ENCODE measurements around the gene LIPH.

Gene LIPH

GRCh38 chr3:185537369-185537970 is 14.9 kb downstream of the LIPH start:
- DNase-seq, result no peak

- DNase-seq, result no peak
These were observed 17.9 kb downstream of the LIPH start for GRCh38 chr3:185534511-185534910.

- DNase-seq, result no peak
These were observed 19.5 kb downstream of the LIPH start for GRCh38 chr3:185532901-185533300.

- no peak for DNase-seq
These were observed 21.5 kb downstream of the LIPH start for GRCh38 chr3:185530856-185531255.

GRCh38 chr3:185528532-185528931 is 23.9 kb downstream of the LIPH start:
- DNase-seq, result no peak

- no peak for DNase-seq
These were observed 25.0 kb downstream of the LIPH start for GRCh38 chr3:185527364-185527763.

- DNase-seq, result no peak
These were observed 25.9 kb downstream of the LIPH start for GRCh38 chr3:185526349-185526951.

- DNase-seq, result no peak
These were observed 30.8 kb downstream of the LIPH start for GRCh38 chr3:185521349-185522138.

- no peak for DNase-seq
These were observed 33.4 kb downstream of the LIPH start for GRCh38 chr3:185519021-185519420.

GRCh38 chr3:185517387-185518130 is 34.8 kb downstream of the LIPH start:
- no peak for DNase-seq

GRCh38 chr3:185511711-185512110 is 40.7 kb downstream of the LIPH start:
- no peak for DNase-seq

- no peak for DNase-seq
These were observed 43.9 kb downstream of the LIPH start for GRCh38 chr3:185508335-185508991.

- no peak for DNase-seq
These were observed 44.5 kb downstream of the LIPH start for GRCh38 chr3:185507883-185508282.

GRCh38 chr3:185504636-185505035 is 47.8 kb downstream of the LIPH start:
- no peak for DNase-seq

- no peak for DNase-seq
These were observed 48.9 kb downstream of the LIPH start for GRCh38 chr3:185503521-185503920.

- DNase-seq, result no peak
These were observed 49.4 kb downstream of the LIPH start for GRCh38 chr3:185502987-185503386.

- peak; percentile 81 for DNase-seq
These were observed 53.6 kb downstream of the LIPH start, which contains the start of gene TMEM41A for GRCh38 chr3:185498503-185499396. TSS of gene TMEM41A (minus strand) at chr3:185499035. CDS start at chr3:185498961, 74 bp downstream.

- DNase-seq, result no peak
These were observed 62.1 kb downstream of the LIPH start for GRCh38 chr3:185490241-185490640.

GRCh38 chr3:185489462-185489861 is 62.9 kb downstream of the LIPH start:
- no peak for DNase-seq

GRCh38 chr3:185488465-185488864 is 63.9 kb downstream of the LIPH start:
- no peak for DNase-seq

- no peak for DNase-seq
These were observed 66.0 kb downstream of the LIPH start for GRCh38 chr3:185486394-185486793.

- DNase-seq, result no peak
These were observed 68.1 kb downstream of the LIPH start for GRCh38 chr3:185484296-185484695.
